ENCODE results near the gene GAB2.

DNA sequence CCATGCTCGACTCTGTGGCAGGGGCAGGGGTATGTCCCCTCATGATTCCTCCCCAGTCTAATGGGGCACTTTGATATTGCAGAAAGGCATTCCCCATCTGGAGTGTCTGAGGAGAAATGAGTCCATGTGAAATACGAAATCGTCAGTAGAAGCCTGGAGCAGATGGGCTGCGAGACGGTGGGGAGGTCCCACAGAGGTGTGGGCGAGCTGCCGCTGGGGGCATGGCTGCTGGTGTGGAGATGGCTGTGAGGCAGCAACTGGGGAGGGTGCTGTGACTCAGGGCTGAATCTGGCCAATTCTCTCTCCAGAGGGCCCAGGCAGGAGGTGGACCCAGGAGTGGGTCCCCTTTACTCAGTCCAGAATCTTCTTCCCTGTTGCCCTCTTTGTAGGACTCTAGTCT lies 240.4 kb downstream of the GAB2 start:
- TF ChIP-seq, protein P1, sequence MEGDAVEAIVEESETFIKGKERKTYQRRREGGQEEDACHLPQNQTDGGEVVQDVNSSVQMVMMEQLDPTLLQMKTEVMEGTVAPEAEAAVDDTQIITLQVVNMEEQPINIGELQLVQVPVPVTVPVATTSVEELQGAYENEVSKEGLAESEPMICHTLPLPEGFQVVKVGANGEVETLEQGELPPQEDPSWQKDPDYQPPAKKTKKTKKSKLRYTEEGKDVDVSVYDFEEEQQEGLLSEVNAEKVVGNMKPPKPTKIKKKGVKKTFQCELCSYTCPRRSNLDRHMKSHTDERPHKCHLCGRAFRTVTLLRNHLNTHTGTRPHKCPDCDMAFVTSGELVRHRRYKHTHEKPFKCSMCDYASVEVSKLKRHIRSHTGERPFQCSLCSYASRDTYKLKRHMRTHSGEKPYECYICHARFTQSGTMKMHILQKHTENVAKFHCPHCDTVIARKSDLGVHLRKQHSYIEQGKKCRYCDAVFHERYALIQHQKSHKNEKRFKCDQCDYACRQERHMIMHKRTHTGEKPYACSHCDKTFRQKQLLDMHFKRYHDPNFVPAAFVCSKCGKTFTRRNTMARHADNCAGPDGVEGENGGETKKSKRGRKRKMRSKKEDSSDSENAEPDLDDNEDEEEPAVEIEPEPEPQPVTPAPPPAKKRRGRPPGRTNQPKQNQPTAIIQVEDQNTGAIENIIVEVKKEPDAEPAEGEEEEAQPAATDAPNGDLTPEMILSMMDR (conservative IDR thresholded peaks at IDR 0.05; ENCODE audit: low read length) = no peak
- TF ChIP-seq EZH2phosphoT487 (IDR thresholded peaks at IDR 0.05; ENCODE audit: borderline replicate concordance, low read depth, low read length) = no peak
